Activated T-cell treated with anti-CD3 and anti-CD28 coated beads, Interleukin-2, amount 50 U/mL, for 24 hours (primary cell): ENCODE measurements around the gene PLCH2.
A peak's percentile ranks its signal among the peaks of the same experiment; 100 is the strongest.

Experiments used
- DNase-seq: peaks from one replicate; pipeline ENCODE4 v3.0.0-alpha.2; 2020
- H3K27ac Mint-ChIP-seq: 2 replicates; pipeline ENCODE4 v1.8.0; 2020; ENCODE audit warnings: mild to moderate bottlenecking, mixed read lengths
- H3K27me3 Mint-ChIP-seq: 2 replicates; pipeline ENCODE4 v1.8.0; 2020; ENCODE audit warnings: mixed read lengths
- H3K36me3 Mint-ChIP-seq: 2 replicates; pipeline ENCODE4 v1.8.0; 2020; ENCODE audit warnings: low read depth, mixed read lengths
- H3K4me1 Mint-ChIP-seq: 2 replicates; pipeline ENCODE4 v1.8.0; 2020; ENCODE audit warnings: low read depth, mixed read lengths
- H3K4me3 Mint-ChIP-seq: 2 replicates; pipeline ENCODE4 v1.8.0; 2020; ENCODE audit warnings: mild to moderate bottlenecking, moderate library complexity, mixed read lengths
- H3K9me3 Mint-ChIP-seq: 2 replicates; pipeline ENCODE4 v1.8.0; 2020; ENCODE audit warnings: mixed read lengths

Gene PLCH2

DNA sequence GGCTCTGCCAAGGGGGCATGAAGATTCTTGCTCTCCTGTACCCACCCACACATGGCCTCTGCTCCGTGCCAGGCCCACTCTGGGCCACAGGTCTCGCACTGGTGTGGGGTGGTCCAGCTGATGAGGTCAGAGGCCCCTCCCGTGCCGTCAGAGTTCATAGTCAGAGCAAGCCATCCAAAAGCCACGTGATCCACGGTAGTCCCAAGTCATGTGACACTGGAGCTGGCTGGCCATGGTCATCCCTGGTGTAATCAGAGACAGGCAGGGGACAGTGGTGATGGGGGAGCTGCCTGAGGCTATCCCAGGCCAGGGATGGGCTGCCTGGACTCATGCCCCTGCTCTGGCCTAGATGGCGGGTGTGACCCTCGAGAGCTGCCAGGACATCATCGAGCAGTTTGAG is 10.5 kb downstream of the PLCH2 start:
- Mint-ChIP-seq H3K27ac (no peak overlapping the region), H3K4me1 (peaks cover 4% of the 10 kb centered on the region), H3K27me3 (no peaks in the 10 kb centered on the region), H3K4me3 (no peak overlapping the region), H3K36me3 (peaks cover 12% of the 10 kb centered on the region), H3K9me3 (peaks cover 9% of the 10 kb centered on the region)
- DNase-seq = no peak

DNA sequence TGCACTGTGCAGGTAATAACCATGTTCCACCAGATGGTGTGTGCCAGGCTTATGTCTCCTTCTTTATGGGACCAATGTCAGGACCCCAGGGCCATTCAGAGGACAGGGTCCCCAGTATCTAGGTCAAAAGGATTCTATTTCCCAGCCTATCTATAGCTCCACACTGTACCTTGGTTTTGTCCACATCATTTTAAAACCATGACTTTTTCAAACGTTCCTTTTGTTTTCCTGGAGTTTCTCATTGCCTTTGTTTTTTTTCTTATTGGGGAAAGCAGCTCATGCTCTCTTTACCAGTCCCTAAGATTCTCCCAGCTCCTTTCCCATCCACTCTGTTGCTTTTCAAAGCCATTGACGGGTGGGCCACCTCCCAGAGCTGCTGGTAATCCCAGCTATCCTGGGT is 12.6 kb downstream of the PLCH2 start:
- no peak overlapping the region for H3K4me3 Mint-ChIP-seq
- H3K27ac Mint-ChIP-seq = no peak overlapping the region
- no peaks in the 10 kb centered on the region for H3K27me3 Mint-ChIP-seq
- H3K36me3 Mint-ChIP-seq = peaks cover 12% of the 10 kb centered on the region
- no peak for DNase-seq
- H3K9me3 Mint-ChIP-seq = peaks cover 9% of the 10 kb centered on the region
- H3K4me1 Mint-ChIP-seq = peaks cover 11% of the 10 kb centered on the region

DNA sequence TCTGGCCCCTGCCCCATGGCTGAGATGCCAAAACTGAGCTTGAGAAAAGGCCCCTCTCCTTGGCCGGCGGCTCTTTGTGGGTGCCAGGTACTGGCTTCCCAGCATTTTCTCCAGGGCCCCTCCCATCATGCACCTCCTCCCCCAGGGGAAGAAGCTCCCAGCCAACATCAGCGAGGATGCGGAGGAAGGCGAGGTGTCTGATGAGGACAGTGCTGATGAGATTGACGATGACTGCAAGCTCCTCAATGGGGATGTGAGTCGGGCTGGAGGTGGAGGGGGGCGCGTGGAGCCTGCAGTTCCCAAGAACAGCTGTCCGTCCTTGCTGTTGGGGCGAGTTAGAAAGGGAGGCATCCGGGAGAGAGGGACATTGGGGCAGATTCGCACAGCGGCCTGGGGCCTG is 13.5 kb downstream of the PLCH2 start:
- H3K4me1 Mint-ChIP-seq = peaks cover 14% of the 10 kb centered on the region
- H3K36me3 Mint-ChIP-seq = peaks cover 12% of the 10 kb centered on the region
- no peak for DNase-seq
- peaks cover 9% of the 10 kb centered on the region for H3K9me3 Mint-ChIP-seq
- no peaks in the 10 kb centered on the region for H3K27me3 Mint-ChIP-seq
- no peak overlapping the region for H3K27ac Mint-ChIP-seq
- H3K4me3 Mint-ChIP-seq = no peak overlapping the region

DNA sequence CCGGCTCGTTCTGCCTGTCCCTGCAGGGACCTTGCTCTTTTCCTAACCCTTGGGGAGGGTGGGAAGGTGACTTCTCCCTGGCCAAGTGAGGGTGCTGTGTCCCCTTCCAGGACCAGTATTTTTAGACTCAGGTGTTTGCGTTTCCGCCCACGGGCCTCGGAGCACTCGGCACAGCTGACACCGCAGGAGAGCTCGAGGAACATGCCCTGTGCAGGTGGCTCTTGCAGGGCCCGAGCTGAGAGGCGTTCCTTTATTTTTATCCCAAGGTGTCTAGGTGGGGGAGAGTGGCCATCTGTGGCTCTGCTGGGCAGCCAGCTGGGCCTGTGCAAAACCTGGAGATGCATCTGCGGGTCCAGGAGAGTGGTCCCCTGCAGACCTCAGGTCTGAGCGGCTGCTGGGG is 16.0 kb downstream of the PLCH2 start:
- peaks cover 9% of the 10 kb centered on the region for H3K9me3 Mint-ChIP-seq
- H3K36me3 Mint-ChIP-seq = peaks cover 12% of the 10 kb centered on the region
- H3K4me3 Mint-ChIP-seq = no peak overlapping the region
- DNase-seq = no peak
- H3K27me3 Mint-ChIP-seq = no peaks in the 10 kb centered on the region
- no peak overlapping the region for H3K27ac Mint-ChIP-seq
- H3K4me1 Mint-ChIP-seq = peaks cover 19% of the 10 kb centered on the region

DNA sequence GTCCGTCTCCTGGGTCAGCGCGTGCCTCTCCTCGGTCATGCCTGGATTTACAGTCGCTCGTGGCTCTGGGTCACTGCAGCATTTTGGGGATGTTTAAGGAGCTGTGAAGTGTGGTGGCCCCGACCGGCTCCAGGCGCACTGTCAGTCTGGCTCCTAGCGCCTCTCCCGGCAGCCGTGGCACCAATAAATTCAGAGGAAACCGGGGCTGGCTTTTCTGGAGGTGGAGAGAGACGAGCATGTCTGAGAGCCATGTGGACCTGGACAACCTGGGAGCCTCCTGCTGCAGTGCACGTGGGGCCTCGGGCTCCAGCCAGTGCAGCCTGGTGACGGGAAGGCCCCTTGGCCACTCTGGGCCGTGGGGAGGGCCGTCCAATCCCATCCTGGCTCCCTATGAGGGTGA is 17.1 kb downstream of the PLCH2 start:
- Mint-ChIP-seq H3K27me3 (no peaks in the 10 kb centered on the region), H3K4me1 (peaks cover 19% of the 10 kb centered on the region), H3K36me3 (peaks cover 8% of the 10 kb centered on the region), H3K4me3 (no peak overlapping the region), H3K9me3 (peaks cover 7% of the 10 kb centered on the region), H3K27ac (no peak overlapping the region)
- no peak for DNase-seq

DNA sequence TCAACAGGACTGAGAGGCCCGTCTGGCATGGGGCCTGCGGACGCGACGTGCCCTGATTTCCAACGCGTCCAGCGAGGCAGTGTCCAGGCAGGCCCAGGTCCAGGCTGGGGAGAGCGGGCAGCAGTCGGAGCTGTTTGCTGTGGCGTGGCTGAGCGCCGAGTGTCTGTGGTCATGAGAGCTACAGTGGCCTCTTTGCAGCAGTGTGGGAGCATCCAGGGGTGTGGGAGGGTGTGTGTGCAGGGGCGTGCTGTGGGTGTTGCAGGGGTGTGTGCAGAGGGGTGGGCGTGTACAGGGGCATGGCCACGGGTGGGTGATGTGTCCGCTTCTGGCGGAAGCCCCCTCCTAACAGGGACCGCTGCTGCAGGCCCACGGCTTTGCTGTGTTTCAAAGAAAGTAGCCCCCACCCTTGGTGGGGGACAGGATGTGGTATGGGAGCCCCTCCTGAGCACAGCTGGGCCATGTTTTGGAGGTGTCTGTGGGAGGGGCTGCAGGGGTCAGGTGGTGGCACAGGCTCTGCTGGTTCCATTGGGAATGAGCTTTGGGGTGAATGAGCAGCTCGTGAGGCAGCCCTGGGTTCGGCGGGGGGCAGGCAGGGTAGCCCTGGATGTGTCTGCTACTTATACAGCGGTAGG is 17.7 kb downstream of the PLCH2 start:
- Mint-ChIP-seq H3K36me3 (peaks cover 4% of the 10 kb centered on the region), H3K4me1 (peaks cover 19% of the 10 kb centered on the region), H3K4me3 (no peak overlapping the region), H3K27me3 (no peaks in the 10 kb centered on the region), H3K27ac (peak overlapping the region; percentile 55), H3K9me3 (peaks cover 4% of the 10 kb centered on the region)
- DNase-seq = no peak

DNA sequence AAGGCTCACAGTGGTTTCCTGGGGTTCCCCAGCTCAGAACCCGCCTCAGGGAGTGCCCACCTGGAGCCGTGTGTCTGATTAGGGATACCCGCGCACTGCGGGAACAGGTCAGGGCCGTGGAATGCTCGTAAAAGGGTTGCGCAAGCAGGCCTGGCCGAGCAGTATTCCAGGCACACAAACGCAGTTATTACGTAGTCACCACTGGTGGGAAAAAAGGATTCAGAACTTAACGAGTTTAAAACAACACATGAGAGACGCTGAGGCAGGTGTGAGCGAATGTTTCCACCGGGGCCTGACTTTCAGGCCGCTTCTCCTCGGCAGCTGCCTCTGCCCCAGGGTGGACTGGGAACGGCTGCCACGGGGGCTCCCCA is 18.2 kb downstream of the PLCH2 start:
- DNase-seq = no peak
- H3K27me3 Mint-ChIP-seq = no peaks in the 10 kb centered on the region
- no peak overlapping the region for H3K4me3 Mint-ChIP-seq
- no peaks in the 10 kb centered on the region for H3K9me3 Mint-ChIP-seq
- no peaks in the 10 kb centered on the region for H3K36me3 Mint-ChIP-seq
- H3K4me1 Mint-ChIP-seq = peaks cover 21% of the 10 kb centered on the region
- H3K27ac Mint-ChIP-seq = no peak overlapping the region

DNA sequence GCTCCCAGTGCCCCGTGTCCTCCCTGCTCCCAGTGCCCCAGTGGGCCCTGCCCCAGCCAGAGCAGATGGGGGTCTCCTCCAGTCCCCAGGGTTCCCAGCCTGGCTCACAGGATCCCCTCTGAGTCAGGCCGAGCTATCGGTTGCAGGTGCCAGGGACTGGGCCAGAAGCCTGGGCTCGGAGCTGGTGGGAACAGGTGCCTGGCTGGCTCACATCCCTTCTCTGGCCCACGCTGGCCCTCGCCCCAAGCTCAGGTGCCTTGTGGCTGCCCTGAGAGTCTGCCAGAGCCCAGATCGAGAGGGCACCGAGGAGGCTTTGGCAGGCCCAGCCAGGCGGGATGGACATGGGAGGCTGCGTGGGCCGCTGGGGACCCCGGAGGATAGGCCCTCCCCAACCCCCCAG is 18.9 kb downstream of the PLCH2 start:
- no peaks in the 10 kb centered on the region for H3K36me3 Mint-ChIP-seq
- no peaks in the 10 kb centered on the region for H3K27me3 Mint-ChIP-seq
- peaks cover 24% of the 10 kb centered on the region for H3K4me1 Mint-ChIP-seq
- H3K27ac Mint-ChIP-seq = no peak overlapping the region
- DNase-seq = no peak
- no peaks in the 10 kb centered on the region for H3K9me3 Mint-ChIP-seq
- no peak overlapping the region for H3K4me3 Mint-ChIP-seq

DNA sequence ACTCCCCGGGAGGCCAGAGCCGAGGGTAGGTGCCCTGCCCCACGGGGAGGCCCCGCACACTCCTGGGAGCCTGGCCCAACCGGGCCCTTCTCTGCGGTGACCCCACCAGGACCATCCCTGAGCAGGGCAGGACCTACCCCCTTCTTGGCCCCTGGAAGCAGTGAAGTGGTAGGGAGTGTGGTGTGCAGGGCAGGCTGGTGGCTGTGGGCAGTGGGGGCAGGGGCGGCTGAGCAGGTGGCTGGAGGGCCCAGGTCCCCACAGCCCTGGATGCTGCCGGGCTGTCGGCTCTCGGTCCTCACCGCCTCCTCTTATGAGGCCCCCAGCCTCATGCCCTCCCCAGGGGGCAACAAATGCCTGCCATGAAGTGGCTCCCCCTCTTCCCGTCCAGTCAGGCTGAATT is 19.5 kb downstream of the PLCH2 start:
- Mint-ChIP-seq H3K9me3 (no peaks in the 10 kb centered on the region), H3K4me3 (no peak overlapping the region), H3K36me3 (no peaks in the 10 kb centered on the region), H3K27ac (no peak overlapping the region), H3K27me3 (no peaks in the 10 kb centered on the region), H3K4me1 (peaks cover 29% of the 10 kb centered on the region)
- DNase-seq = no peak

DNA sequence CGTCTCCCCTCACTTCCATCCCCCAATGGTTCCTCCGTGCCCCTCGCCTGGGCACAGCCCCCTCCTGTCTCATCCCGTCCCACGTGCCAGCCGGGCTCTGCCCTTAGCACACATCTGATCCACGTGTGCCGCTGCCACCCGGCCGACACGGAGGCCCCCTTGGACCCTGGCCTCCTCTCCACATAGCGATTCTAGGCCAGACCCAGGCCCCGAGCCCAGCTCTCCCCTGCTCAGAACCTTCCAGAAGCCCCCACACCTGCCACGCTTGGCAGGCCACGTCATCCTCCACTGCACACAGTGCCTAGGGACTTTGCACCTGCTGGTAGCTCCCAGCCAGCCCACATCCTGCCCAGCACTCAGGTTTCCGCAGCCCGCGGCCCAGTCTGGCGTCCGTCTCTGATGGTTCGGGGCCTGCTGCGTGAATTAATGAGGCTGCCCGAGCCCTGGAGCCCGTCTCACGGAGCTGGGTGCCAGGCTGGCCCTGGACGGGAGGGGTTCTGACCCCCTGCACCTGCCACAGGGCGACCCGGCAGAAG is 20.1 kb downstream of the PLCH2 start:
- H3K4me1 Mint-ChIP-seq = peaks cover 29% of the 10 kb centered on the region
- no peaks in the 10 kb centered on the region for H3K9me3 Mint-ChIP-seq
- DNase-seq = no peak
- H3K27ac Mint-ChIP-seq = no peak overlapping the region
- H3K36me3 Mint-ChIP-seq = no peaks in the 10 kb centered on the region
- H3K27me3 Mint-ChIP-seq = no peaks in the 10 kb centered on the region
- no peak overlapping the region for H3K4me3 Mint-ChIP-seq

DNA sequence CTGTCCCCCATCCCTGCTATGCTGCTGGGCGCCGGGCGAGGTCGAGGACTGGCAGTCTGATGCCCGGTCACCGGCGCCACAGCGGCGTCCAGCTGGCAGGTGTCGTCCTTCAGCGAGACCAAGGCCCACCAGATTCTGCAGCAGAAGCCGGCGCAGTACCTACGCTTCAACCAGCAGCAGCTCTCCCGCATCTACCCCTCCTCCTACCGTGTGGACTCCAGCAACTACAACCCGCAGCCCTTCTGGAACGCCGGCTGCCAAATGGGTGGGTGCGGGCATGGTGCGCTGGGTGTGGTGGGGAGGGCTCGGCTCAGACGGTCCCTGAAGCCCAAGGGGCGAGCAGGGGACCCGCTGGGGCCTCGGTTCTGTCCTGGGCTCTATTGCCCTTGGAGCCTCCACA is 20.7 kb downstream of the PLCH2 start:
- Mint-ChIP-seq H3K4me1 (peaks cover 29% of the 10 kb centered on the region), H3K9me3 (no peaks in the 10 kb centered on the region), H3K27me3 (no peaks in the 10 kb centered on the region), H3K36me3 (no peaks in the 10 kb centered on the region), H3K27ac (no peak overlapping the region), H3K4me3 (no peak overlapping the region)
- DNase-seq = no peak

DNA sequence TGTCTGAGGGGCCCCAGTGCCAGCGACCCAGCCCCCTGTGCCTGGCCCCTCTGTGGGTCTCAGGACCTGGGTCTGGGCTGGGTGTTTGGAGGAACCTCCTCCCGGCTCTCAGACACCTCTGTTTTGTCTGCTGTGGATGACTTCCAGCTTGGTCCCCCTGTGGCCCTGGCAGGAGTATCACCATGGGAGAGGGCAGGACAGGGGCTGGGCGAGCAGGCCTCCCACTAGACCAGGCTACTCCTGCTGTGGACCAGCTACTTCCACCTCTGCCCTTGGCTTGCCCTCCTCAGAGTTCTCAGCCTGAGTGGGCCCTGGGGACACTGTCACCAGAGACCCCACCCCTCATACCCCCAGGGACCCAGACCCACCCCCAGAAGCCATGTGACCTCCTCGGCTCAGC is 21.8 kb downstream of the PLCH2 start:
- peaks cover 29% of the 10 kb centered on the region for H3K4me1 Mint-ChIP-seq
- no peak overlapping the region for H3K4me3 Mint-ChIP-seq
- H3K9me3 Mint-ChIP-seq = no peaks in the 10 kb centered on the region
- no peak for DNase-seq
- H3K27me3 Mint-ChIP-seq = no peaks in the 10 kb centered on the region
- no peaks in the 10 kb centered on the region for H3K36me3 Mint-ChIP-seq
- no peak overlapping the region for H3K27ac Mint-ChIP-seq

DNA sequence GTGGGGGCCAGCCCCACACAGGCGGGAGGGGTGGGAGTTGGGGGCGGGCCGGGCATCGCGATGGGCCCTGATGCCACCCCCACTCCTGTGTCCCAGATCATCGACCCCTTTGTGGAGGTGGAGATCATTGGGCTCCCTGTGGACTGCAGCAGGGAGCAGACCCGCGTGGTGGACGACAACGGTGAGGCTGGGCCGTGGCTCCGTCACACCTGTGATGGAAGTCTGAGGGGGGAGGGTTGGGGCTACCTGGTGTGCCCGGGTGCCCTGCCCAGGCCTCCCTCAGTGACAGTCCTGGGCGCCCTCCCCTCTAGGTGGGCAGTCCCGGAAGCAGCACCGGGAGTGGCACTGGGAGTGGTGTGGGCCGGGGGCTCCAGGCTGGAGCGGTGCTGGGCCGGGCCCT is 22.6 kb downstream of the PLCH2 start:
- Mint-ChIP-seq H3K4me3 (no peak overlapping the region), H3K9me3 (no peaks in the 10 kb centered on the region), H3K27ac (no peak overlapping the region), H3K36me3 (no peaks in the 10 kb centered on the region), H3K27me3 (no peaks in the 10 kb centered on the region), H3K4me1 (peaks cover 22% of the 10 kb centered on the region)
- no peak for DNase-seq

DNA sequence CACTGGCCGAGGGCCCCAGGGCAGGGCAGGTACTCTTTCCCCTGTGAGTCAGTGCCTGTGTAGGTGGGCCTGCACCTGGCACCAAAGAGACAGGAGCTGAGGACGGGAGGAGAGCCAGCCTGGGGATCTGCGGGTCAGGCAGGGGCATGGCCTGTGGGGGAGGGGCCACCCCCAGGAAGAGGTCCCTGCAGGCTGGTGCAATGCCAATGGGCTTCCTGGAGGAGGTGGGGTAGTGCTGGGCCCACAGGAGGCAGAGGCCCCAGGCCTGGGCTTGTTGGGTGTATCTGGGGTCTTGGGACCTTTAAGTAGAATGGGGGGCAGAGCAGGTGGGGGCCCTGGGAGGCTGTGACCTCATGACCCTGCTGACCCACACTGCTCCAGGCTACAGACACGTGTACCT is 23.2 kb downstream of the PLCH2 start:
- Mint-ChIP-seq H3K27ac (no peak overlapping the region), H3K4me1 (peaks cover 16% of the 10 kb centered on the region)

DNA sequence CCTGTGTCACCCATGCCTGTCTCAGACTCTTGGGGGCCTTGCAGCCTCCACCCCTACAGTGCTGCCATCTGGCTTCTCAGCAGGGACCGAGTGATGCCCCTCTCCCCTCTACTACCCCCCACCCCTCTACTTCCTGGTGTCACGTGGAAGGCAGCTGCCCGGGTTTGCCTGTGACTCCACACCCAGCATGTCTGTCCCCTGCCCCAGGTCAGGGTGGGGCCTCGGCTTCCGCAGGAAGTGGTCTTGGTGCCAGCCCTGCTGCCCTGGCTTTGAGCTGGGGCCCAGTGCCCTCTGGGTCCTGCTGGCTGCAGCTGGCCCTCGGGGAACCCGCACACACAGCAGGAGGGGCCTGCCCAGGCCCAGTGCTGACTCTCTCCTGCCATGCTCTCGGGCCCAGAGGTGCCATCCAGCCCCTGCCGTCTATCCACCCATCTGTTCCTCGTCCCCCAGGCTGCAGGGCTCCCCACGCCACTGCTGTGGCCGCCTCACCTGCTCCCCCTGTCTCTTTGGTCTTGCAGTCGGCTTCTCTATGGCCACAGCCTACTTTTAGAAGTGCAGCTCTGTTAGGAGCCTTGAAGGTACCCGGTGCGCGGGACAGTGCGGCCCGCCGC is 24.0 kb downstream of the PLCH2 start:
- Mint-ChIP-seq H3K27me3 (no peaks in the 10 kb centered on the region), H3K9me3 (no peaks in the 10 kb centered on the region), H3K27ac (peak overlapping the region; percentile 69), H3K4me1 (peaks cover 15% of the 10 kb centered on the region), H3K36me3 (no peaks in the 10 kb centered on the region), H3K4me3 (no peak overlapping the region)
- DNase-seq = peak; percentile 52

More for the DNA sequence above, 23.2 kb downstream of the PLCH2 start:
- no peaks in the 10 kb centered on the region for H3K36me3 Mint-ChIP-seq
- H3K27me3 Mint-ChIP-seq = no peaks in the 10 kb centered on the region
- no peak overlapping the region for H3K4me3 Mint-ChIP-seq
- DNase-seq = no peak
- no peaks in the 10 kb centered on the region for H3K9me3 Mint-ChIP-seq
